HG02623 (cell line): Measurements from ENCODE around the gene MARCHF10.

ENCODE experiments used
- ATAC-seq: cut with Tn5 transposase; IDR thresholded peaks from one replicate; pipeline ENCODE4 v1.9.1; 2021; ENCODE audit warnings: moderate library complexity; ENCODE audit not compliant: unreplicated experiment

The MARCHF10 gene

GRCh38 chr17:62822080-62822904, 14.2 kb upstream of the MARCHF10 start:
- ATAC-seq, result no peak

- no peak for ATAC-seq
These were observed 13.3 kb upstream of the MARCHF10 start for GRCh38 chr17:62821189-62822079.

DNA sequence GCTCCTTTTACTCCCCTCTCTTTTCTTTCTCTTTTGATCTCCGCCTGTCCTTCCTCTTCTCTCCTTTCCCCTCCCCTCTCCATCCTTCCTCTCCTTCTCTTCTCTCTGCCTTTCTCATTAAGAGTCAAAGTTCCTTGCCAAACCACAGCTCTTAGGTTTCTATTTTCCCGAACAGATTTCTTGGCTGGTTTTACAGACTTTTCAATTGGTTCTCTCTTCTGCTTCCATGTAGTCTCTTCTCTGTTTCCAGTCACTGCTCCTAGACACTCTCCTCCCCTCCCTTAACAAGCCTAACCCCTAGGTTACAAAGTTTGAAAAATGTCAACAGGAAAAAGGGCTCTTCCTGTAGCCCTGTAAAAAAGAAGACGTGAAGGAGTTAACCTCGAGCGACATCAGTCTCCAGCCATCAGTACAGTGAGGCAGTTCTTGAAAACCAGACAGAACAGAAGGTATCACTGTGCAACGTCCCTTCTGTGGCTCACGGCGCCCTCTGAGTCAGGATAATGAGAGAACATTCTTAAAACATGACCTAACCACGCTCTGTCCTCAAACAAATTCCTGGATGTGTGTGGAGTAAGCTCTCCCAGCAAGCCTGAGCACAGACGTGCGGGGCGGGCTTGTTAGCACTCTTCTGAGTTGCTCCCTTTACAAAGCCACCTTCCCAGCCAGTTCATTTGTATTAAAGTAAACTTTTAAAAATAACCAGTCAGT, 11.6 kb upstream of the MARCHF10 start:
- ATAC-seq, result no peak

GRCh38 chr17:62818526-62818925, 10.4 kb upstream of the MARCHF10 start:
- ATAC-seq, result no peak

- no peak for ATAC-seq
These were observed 8.2 kb upstream of the MARCHF10 start for GRCh38 chr17:62816282-62816839.

DNA sequence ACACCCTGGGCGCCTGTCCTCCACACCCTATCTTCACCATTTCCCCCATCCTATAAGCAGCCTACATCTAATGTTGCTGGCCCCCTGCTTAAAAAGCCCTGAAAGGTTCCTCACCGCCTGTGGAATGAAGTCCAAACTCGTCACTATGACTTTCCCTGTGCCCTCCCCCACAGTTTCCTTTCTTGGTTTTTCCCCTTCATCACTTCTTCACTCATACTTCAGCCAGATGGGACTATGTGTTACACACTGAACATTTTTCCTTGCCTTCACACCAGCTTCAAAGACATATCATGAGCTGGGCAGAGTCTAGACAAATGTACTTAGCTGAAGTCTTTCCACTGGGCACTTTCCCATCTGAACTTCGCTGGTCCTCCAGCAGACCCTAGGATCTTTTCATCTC, 1.5 kb upstream of the MARCHF10 start:
- ATAC-seq, result no peak

DNA sequence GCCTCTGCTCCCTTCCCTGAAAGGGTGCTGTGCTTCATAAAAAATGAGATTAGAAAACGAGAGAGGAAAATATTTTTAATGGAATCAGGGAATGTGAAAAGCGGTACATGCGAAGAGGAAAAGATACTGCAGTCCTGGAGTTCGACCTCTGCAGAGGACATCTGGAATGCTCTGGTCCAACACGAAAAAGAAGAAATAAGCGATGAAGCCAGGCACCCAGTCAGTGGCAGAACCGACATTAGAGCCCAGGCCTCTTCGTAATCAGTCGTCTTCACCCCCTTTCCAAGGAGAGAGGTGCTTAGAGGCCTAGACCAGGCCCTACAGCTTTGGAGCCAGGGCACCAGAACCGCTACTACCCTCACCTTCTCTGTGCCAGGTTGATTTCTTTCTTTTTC, 459 bp upstream of the MARCHF10 start:
- no peak for ATAC-seq

DNA sequence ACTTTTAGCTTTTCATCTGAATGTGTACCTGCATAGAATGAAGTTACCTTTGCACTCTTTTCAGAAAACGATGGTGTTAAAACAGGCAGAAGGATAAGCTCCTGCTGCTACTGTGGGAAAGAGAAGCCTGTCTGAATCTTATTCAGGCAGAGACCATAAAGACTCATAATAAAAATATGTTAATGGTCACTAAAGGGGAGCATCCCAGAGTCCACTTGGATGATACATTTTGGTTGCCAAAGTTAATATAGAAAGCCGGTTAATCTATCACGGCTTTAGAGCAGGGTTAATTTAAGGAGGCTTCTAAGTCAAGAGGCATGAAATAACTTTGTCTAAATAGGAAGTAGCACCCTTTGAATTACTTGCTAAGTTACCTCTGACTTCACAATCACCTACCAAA, 2.9 kb downstream of the MARCHF10 start:
- no peak for ATAC-seq

GRCh38 chr17:62804822-62805221, 3.3 kb downstream of the MARCHF10 start:
- no peak for ATAC-seq

GRCh38 chr17:62804025-62804424, 4.1 kb downstream of the MARCHF10 start:
- no peak for ATAC-seq

DNA sequence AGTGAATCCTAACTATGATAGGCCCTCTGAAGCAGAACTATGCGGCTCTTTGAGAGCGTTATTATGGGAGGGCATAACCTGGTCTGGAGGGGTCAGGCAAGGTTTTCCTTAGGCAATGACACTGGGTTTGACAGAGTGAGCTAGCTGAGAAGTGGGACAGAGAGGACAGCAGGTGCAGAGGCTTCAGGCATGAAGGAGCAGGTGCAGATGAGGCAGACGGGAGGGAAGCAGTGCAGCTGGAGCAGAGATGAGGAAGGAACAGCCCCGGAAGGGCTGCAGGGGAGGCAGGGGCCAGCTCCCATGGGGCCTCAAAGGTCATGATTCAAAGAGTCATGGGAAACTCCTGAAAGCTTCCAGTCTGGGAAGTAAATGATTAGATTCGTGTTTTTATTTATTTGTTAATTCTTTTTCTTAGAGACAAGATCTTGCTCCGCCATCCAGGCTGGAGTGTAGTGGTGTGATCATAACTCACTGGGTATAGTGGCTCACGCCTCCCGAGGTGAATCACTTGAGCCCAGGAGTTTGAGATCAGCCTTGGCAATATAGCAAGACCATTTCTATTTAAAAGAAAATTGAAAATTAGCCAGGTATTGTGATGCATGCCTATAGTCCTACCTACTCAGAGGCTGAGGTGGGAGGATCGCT, 5.4 kb downstream of the MARCHF10 start:
- no peak for ATAC-seq

DNA sequence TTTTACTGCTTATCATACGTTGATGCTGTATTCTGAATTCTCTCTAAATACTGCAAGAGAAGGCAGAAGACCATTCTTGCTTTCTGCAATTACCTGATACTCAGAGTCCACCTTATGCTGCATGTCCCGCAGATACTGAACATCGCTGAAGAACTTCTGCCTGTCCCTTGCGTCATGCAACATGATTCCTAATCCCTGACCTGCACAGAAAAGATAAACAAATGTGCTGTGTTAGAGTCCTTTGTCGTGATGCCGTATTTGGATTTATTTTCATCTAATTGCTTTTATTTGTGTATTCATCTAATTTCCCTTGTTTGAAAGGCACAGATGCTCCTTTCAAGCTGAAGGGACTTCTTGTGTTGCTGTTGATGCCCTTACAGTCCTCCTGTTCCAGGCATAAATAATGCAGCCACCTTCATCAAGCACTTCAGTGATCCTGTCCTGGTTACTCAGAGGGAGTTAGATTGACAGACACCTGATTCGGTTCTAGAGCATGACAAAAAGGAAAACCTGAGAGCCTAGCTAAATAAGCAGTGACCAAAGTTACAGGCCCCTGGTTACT, 6.5 kb downstream of the MARCHF10 start:
- ATAC-seq, result no peak

DNA sequence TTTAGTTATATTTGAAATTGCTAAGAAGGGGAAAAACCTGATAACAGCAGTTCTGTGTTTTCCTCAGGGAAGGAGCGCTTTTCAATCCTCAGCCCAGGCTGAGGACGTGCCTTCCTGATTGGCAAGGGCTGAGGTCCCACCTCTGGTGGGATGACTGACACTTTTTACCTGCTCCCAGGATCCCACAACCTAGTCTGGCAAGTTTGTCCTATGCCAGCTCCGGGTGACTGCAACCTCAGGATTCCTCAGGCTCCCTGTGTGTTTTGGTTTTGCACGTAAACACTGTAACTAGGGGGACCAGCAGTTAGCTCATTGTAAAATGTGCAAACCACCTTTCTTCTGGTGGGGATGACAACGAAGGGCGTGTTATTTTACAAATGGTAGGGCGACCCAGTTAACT, 7.5 kb downstream of the MARCHF10 start:
- ATAC-seq, result no peak

DNA sequence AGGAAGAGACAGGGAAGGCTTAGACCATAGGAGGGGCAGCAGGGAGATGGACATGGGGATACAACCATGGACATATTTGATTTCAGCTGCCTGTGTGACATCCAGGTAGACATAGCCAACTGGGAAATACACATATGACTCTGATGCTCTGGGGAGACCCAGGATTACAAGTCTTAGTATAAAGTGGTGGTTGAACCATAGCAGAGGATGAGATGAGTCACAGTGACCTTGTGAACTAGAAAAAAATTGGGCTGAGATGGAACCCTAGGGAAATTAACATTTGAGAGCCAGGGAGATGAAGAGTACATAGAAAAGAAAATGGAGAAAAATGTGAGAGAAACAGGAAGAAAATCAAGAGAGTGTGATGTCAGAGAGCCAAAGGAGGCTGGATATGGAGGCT, 10.2 kb downstream of the MARCHF10 start:
- ATAC-seq, result no peak

DNA sequence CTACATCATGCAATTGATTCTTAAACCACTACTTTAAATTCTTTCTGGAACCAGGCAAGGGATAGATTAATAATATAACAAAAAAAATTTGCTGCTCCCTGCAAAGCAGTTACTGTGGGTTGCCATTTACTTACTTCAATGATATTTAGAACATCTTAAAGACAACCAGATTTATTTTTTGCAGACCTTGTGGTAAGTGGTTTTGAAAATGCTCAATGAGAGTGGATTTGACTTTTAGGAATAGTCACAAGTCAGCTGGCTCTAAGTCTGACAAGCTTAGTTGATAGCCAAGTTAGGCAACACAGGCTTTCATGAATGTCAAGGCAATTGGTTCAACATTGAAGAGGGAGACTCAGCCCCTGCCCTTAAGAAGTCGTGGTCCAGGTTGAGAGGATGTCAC, 11.8 kb downstream of the MARCHF10 start:
- no peak for ATAC-seq

- no peak for ATAC-seq
These were observed 13.5 kb downstream of the MARCHF10 start for GRCh38 chr17:62794666-62794971.

GRCh38 chr17:62793919-62794665, 14.0 kb downstream of the MARCHF10 start:
- no peak for ATAC-seq

GRCh38 chr17:62792447-62792800, 15.7 kb downstream of the MARCHF10 start:
- ATAC-seq, result no peak

DNA sequence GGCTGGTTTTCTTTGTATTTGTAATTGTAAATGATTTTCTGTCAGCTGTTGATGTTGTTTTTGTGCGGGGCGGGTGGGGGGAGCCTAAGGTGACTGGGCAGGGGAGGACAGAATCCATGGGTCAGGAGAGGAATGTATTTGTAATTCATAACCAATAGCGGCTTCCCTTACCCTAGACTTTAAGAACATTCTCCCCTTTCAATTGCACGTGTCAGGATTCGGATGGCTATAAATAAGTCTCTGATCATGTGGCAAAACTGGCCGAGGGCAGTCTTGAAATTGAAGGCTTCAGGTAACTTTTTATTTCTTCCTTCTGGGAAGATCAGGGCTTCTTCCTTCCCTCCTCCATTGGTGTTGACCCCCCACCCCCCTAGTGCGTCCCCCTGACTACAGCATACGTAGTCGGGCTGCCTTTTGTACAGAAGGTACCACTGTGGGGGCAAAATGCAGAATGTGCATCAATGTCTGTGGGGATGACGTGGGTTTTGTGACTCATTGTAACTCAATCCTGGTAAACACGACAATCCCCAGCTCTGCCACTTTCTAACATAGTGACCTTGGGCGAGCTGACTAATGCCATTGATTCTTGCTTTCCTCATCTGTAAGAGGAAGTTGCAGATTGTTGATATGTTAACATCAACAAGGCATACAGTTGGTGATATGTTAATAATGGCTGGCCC, 16.2 kb downstream of the MARCHF10 start:
- no peak for ATAC-seq
